GM18867 (cell line): ENCODE data around the gene MYCBP2.
"Not testable (repeated sequence)": the region's sequence is repeated elsewhere in the genome, so short reads cannot be mapped to it uniquely, and the experiment has no call there.

Experiments
- ATAC-seq: cut with Tn5 transposase; IDR thresholded peaks from one replicate; pipeline ENCODE4 v1.9.1; 2021; ENCODE audit warnings: mild to moderate bottlenecking, moderate library complexity; ENCODE audit not compliant: unreplicated experiment

The MYCBP2 gene

DNA sequence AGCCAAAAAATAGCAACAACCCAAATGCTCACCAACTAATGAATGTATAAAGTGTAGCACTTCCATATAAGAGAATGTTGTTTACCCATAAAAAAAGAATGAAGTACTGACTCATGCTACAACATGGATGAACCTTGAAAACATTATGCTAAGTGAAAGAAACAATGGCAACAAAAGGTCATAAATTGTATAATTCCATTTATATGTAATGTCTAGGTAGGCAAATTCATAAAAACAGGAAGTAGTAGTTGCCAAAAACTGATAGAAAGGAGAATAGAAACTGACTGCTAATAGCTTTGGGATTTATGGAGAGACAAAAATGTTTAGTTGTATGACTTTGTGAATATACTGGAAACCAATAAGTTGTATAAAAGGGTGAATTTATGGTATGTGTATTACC is 21.6 kb downstream of the MYCBP2 start:
- ATAC-seq = peak; percentile 31

DNA sequence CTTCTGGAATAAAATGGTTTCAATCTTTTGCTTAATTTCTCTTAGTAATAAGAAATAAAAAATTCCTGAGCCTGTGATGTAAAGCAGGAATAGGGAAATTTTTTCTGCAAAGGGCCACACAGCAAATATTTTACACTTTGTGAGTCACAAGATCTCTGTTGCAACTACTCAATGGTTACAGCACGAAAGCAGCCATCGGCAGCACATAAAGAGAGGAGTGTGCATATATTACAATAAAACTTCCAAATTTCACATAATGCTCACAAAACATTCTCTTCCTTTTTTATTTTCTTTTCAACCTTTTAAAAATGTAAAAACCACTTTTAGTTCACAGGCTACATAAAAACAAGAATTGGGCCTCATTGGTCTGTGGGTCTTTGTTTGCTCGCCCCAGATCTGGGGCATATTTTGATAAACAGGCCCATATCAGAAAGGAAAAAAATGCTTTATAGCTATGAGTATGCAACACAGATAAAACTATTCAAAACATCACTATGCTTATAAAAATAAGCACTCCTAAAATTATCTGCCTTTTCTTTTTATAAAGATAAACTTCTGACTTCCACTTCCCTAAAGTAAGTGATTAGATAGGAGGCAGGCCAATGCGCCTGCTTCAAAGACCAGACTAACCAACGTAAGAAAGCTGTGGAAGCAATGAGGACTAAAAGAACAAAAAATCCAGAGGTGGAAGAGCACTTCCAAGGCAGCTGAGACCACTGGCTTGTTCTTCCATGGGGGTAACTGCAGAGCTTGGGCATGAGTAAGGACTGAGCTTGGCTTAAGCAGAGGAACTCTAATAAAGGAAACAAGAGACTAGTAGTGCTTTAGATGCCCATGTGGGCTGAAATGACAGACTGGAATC is 26.5 kb downstream of the MYCBP2 start:
- no peak for ATAC-seq

DNA sequence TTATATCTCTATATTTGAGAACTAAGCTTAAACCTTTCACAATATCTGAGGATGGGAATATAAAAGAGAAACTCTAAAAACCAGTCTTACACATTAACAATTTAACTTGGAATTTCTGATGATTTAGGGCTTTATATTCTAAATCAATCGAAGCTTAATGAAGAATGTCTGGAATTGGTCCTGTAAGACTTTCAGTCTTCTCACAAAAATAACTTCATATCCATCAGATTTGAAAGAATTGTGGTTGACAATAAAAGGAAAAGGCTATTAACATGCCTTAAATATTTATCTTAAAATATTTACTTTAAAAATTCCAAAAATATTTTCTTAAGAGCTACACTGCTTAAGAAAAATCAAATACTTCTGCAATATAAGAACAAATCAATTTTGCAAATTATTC is 27.3 kb downstream of the MYCBP2 start:
- no peak for ATAC-seq

DNA sequence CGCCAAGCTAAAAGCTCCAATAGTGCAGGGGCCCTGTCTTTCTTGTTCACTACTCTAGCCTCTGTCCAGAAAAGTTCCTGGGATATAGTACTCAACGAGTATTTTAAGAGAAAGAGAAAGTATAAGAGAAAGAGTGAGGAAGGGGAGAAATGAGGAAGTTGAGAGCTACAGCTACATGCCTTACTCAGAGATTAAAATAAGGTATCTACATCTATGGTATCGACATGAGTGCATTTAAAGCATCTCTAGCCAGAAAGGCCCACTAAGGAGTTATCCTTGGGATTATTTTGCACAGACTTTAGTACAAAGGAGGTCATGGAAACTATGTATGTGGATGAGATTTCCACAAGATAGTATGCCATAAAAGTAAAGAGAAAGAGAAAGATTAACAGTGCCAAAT is 28.5 kb downstream of the MYCBP2 start:
- peak; percentile 82 for ATAC-seq

DNA sequence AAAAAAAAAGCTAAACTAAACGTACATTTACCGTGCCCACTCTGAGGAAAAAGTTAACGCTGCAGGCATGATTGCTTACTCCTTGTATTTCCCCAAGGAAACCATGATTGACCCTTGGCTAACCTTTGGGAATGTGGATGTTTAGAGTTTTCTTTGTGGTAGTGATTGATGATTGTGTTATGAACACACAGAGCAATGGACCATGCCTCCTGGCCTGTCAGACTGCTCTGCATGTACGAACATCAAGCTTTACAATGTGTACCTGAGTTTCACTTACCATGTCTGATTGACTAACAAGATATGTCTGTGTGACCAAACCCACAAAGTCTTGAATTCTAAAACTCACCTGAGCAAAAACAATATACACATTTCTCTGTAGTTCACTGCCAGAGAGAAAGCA is 35.1 kb downstream of the MYCBP2 start:
- no peak for ATAC-seq

DNA sequence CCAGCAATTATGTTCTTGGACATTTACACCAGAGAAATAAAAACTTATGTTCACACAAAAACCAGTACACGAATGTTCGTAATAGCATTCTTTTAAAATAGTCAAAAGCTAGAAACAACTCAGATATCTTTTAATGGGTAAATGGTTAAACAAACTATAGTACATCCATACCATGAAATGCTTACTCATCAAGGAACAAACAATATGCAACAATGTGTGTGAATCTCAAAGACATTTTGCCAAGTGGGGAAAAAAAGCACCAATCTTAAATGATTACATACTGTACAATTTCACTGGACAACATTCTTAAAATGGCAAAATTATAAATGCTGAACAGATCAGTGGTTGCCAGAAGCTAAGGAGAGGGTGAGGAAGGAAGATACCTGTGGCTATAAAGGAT is 36.6 kb downstream of the MYCBP2 start:
- no peak for ATAC-seq

DNA sequence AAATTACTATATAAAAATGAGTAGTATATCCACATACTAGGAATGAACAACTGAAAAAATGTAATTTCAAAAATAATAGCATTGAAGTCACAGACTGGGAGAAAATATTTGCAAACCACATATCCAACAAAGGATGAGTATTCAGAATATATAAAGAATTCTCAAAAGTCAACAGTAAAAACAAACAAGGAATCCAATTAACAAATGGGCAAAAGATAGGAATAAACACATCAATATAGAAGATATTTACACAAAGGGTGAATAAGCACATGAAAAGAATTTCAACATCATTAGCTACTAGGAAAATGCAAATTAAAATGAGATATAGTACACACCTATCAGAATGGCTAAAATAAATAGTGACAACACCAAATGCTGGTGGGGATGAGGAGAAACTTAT is 37.0 kb downstream of the MYCBP2 start:
- ATAC-seq = no peak

DNA sequence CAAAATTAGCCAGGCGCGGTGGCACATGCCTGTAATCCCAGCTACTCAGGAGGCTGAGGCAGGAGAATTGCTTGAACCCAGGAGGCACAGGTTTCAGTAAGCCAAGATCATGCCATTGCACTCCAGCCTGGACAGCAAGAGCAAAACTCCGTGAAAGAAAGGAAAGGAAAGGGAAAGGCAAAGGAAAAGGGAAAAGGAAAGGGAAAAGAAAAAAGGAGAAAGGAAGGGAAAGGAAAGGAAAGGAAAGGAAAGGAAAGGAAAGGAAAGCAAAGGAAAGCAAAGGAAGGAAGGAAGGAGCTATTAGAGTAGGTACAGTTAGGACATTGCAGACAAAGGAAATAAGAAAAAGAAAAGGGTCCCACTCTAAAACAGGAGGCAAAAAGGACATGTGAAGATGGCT is 41.3 kb downstream of the MYCBP2 start:
- not testable (repeated sequence) for ATAC-seq

DNA sequence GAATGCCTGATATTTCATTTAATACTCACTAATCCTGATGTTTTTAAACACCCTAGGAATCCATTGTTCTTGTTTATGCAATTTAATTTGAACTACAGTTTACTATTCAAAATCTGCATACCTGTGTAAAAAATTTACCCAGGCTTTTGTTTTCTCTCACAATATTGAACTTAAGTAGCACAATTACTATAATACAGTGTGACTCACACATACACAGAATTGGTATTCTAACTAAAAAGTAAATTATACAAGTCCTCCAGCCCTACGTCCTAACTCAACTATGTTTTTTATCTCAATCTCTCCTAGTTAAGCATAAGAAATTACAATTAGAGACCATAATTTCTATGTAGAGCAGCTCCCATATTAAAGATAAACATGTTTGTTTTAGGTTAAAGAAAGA is 41.8 kb downstream of the MYCBP2 start:
- ATAC-seq = no peak

DNA sequence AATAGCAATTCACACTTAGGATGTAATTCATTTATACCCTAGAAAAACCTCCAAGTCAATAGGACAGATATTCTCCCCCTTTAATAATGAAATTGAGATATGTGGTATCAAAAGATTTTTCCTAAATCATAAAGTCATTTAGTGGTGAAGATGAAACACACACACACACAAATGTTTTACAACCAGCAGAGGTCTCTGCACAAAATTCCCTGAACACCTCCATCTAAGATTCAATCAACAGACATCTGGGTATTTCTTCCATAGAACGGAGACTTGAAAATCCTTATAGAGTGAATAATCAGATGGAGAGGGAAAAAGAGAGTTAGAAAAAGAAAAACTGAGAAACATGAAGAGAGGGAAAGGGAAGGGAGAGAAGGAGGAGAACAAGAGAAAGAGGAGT is 52.8 kb downstream of the MYCBP2 start:
- no peak for ATAC-seq

DNA sequence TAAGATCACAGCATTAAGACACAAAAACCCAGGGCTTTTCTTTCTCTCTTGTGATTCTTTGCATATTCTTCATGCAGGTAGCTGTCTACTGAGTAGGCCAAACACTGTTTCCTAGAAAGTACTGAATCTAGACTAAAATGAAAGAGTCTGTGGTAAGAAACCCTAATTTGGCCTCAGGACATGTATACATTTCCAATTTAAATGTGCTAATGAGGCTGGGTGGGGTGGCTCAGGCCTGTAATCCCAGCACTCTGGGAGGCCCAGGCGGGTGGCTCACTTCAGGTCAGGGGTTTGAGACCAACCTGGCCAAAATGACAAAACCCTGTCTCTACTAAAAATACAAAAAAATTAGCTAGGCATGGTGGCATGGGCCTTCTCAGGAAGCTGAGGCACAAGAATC is 57.8 kb downstream of the MYCBP2 start:
- no peak for ATAC-seq

DNA sequence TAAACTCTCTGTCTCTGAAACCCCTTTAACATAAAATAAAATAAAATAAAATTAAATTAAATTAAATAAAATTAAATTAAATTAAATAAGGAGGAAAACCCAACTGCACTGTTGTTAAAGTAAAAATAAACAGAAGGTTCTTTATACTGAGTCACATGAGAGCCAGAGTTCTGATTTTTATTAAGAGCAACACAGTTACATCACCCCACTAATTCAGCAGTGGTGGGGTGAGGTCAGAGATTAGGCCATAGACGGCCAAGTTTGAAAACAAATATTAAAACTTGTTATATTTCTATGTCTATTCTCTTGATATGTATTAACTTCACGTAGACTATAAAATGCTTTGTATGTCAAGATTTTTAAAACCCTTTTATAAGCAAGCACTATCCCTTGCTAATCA is 59.5 kb downstream of the MYCBP2 start:
- ATAC-seq = no peak

DNA sequence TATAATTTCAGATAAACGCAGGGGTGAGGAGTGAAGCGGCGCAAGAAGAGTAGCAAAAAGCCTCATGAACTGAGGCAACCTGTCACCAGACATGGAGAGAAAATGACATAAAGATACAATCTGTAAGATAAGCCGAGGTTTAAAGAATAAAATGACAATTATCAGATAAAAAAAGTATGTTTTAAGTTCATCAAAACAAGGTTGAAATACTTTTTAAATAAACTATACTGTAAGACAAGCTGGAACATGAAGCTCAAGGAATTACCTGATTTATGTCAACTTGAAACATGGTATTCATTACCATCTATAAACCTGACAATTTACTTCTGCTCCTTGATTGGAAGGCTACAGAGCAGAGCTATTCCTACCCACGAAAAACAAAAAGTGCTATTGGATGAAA is 61.6 kb downstream of the MYCBP2 start:
- ATAC-seq = no peak

DNA sequence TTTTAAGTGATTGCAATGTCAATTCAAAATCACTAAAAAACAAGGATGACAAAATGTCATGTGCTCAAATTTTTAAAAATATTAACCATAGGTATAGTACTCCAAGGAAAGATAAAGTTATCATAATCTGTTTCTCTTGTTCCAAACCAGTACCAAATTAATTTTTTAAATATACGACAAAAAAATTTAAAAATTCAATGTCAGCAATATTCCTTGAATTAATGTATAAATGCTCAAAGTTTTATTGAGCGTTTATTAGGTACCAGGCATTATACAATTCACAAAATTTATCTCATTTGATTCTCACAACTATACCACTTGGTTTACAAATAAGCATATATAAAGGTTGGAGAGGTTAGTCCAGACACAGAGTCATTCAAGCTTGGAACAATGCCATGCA is 64.7 kb downstream of the MYCBP2 start:
- no peak for ATAC-seq

DNA sequence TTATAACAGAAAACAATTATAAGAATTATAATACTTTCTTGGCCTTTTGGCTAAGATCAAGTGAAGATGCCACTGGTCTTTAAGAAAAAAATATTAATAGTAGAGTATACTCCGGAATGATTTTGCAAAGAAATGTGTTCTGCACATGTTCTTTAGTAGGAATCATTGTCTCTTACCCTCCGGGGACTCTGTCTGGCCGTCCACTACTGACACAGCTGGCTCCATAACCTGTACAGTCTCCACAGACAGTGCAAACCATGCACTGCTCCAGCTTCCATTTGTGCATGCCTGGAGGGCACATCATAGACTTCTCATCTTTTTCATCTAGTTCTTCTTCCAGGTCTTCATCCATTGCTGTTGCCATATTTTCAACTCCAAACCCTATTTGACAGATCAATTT is 75.9 kb downstream of the MYCBP2 start:
- ATAC-seq = no peak

DNA sequence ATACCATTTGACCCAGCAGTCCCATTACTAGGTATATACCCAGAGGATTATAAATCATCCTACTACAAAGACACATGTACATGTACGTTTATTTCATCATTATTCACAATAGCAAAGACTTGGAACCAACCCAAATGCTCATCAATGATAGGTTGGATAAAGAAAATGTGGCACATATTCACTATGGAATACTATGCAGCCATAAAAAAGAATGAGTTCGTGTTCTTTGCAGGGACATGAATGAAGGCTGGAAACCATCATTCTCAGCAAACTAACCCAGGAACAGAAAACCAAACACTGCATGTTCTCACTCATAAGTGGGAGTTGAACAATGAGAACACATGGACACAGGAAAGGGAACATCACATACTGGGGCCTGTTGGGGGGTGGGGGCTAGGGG is 81.7 kb downstream of the MYCBP2 start:
- not testable (repeated sequence) for ATAC-seq

DNA sequence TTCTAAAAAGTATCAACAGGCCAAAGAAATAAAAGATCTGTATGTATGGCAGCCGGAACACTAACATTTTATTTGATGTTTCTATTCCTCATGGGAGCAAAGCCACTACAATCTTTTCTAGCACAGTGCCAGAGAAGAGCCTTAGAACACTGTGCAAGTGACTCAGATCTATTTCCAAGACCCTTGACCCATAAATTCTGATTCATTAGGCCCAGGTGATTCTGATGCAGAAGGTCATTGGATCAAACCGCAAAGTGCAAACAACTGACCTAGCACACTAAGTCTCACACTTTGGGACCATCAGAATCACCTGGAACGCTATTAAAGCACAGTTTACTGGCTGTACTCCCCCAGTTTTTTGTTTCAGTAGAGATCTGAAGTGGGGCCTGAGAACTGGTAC is 87.6 kb downstream of the MYCBP2 start:
- ATAC-seq = no peak

DNA sequence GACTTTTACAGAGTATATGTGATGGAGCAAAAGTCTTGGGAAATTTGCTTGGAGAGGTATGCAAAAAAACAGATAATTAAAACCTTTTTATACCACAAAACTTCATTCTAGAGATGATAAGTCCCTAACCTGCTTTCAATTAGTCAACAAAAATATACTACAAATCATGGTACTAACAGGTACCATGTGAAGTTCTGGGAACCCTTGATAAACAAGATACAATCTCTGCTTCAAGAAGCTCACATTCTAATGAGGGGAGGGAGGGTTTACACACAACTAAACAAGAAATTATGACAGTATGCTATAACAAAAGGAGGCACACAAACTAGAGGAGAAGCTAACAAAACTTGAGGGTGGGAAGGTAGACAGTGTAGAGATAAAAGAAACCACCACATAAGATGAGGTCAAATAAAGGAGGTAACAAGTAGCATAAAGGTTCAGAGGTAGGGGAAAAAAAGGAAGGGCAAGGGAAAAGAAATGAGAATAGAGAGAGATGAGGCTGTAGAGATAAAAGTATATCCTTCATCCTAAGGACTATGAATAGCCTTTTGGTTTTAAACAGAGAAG is 91.4 kb downstream of the MYCBP2 start:
- ATAC-seq = no peak

DNA sequence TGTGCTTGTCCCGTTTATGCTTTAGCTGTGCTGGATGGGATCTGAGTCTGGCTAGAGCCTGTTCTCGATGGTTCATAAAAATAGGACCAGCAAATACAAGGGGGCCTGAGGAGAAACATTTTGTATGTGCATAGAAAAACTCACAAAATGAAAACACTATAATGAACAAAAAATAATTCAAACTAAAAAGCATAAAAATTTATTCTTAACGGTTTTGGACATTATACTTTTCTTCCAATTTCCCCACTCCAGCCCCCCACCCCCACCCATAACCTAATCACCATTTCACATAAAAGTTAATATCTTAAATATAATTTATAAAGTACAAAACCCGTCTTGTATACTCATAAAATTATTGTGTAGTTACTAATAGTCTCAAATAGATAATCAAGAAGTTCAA is 93.7 kb downstream of the MYCBP2 start:
- no peak for ATAC-seq

DNA sequence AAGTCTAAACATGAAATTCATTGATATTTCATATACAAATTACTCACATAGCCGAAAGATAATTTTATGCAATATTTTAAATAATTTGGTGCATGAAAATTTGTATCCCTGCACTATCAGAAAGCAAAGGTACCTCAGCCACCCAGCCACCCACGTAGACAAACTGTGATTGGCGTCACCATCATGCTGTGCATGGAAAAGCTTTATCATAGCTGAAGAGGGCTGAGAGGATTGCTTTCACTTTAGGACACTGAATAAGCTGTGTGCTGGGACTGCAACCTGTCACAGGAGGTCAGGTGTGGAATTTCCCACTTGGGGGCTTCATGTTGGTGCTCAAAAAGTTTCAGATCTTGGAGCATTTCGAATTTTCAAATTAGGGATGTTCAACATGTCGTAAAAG is 96.3 kb downstream of the MYCBP2 start:
- no peak for ATAC-seq

DNA sequence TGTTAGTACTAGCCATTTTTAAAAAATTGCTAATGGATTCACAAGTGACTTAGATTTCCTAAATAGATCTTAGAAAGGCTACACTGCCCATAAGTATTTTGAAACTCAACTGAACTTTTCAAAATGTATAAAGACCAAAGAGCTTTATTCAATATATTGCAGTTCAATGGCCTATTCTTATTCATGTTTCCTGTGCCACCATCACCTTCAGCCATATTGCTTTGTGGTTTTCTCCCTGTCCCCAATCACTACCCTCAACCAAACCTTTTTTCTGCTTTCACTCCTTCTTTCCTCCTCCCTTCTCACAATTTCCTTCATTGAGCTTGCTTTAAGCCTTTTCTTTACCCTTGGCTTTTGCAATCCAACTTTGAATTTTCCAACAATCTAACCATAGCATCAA is 100.9 kb downstream of the MYCBP2 start:
- ATAC-seq = no peak

DNA sequence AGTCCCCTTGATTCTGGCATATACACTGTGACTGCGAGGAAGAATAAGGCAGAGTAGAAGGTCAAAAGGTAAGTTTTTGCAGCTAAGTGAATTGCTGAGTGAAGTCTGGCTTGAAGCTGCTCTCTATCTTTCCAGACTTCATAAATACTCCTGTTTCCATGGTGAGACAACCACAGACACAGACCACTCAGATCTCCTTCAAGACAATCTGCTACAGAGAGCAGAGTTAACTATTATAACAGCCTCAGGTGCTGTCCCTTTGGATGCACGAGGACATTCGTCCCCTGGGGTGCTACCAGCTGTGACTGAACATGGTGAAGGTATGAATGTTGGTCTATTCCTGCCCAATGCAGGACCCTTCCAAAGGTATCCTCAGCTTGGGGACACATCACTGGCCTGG is 104.0 kb downstream of the MYCBP2 start:
- ATAC-seq = no peak
